Activated CD4-positive, alpha-beta memory T cell treated with anti-CD3 and anti-CD28 coated beads for 36 hours (primary cell): ENCODE results near the gene USH1G. TPM values are rescaled to one million over a fixed set of nuclear protein-coding genes. Genes with fewer than 3 reads are reported as not detected.
A peak's percentile ranks its signal among the peaks of the same experiment; 100 is the strongest.
"Not testable (repeated sequence)": the region's sequence is repeated elsewhere in the genome, so short reads cannot be mapped to it uniquely, and the experiment has no call there.

Source experiments
- CTCF ChIA-PET: fragments of 350-600 bp; sonication (Branson Sonifier 250); formaldehyde crosslinking; loops from one replicate; lab custom pipeline; 2021; ENCODE audit warnings: antibody characterized with exemption, inconsistent platforms; lab: Charles Lee
- POLR2A ChIA-PET: fragments of 350-600 bp; sonication (Branson Sonifier 250); formaldehyde crosslinking; loops from one replicate; lab custom pipeline; 2021; ENCODE audit warnings: antibody characterized with exemption; lab: Charles Lee
- DNase-seq: peaks from one replicate; pipeline ENCODE4 v3.0.0-alpha.2; 2020
- H3K27ac Mint-ChIP-seq: one replicate; pipeline ENCODE4 v1.8.0; 2021; ENCODE audit warnings: mixed read lengths
- H3K27me3 Mint-ChIP-seq: one replicate; pipeline ENCODE4 v1.8.0; 2021; ENCODE audit warnings: mixed read lengths
- H3K36me3 Mint-ChIP-seq: one replicate; pipeline ENCODE4 v1.8.0; 2021; ENCODE audit warnings: mixed read lengths
- H3K4me1 Mint-ChIP-seq: one replicate; pipeline ENCODE4 v1.8.0; 2021; ENCODE audit warnings: low read depth, mixed read lengths
- H3K4me3 Mint-ChIP-seq: one replicate; pipeline ENCODE4 v1.8.0; 2021; ENCODE audit warnings: mild to moderate bottlenecking, mixed read lengths
- H3K9me3 Mint-ChIP-seq: one replicate; pipeline ENCODE4 v1.8.0; 2021; ENCODE audit warnings: mixed read lengths
- intact Hi-C: fragments of 100-400 bp; cut with micrococcal nuclease; formaldehyde crosslinking; loops from one replicate; pipeline ENCODE4 v1.15.1; 2023
- total RNA-seq, 2 experiments: library from RNA; stranded (reverse); gene quantifications; one replicate each; pipeline ENCODE4 v1.2.3, GENCODE V29; 2021

Gene USH1G
- total RNA-seq, 2 experiments from 2014 or later = not detected

- POLR2A ChIA-PET = interaction anchor here (1.0 kb wide), 1 partner anchor 137 kb away, joined by 3 read pairs; the partner anchor contains the start of gene MRPL58
- Mint-ChIP-seq H3K27ac (no peak overlapping the region), H3K27me3 (no peaks in the 10 kb centered on the region), H3K9me3 (no peaks in the 10 kb centered on the region), H3K4me1 (peaks cover 25% of the 10 kb centered on the region), H3K36me3 (peaks cover 2% of the 10 kb centered on the region), H3K4me3 (no peak overlapping the region)
- intact Hi-C loops = no loop called here
- CTCF ChIA-PET = interaction anchor here (0.8 to 2.8 kb wide), 6 partner anchors 10 to 86 kb away, joined by 3 to 15 read pairs (median 4); no protein-coding TSS in a partner anchor
- no peak for DNase-seq
Observed at GRCh38 chr17:74875155-74875976, 47.7 kb downstream of the USH1G start.

- Mint-ChIP-seq H3K9me3 (no peaks in the 10 kb centered on the region), H3K4me3 (no peak overlapping the region), H3K4me1 (peaks cover 25% of the 10 kb centered on the region), H3K36me3 (peaks cover 2% of the 10 kb centered on the region), H3K27me3 (no peaks in the 10 kb centered on the region), H3K27ac (no peak overlapping the region)
- intact Hi-C loops = loop anchor here (5.0 kb wide), 1 partner anchor 308 kb away; the partner anchor contains the start of gene SUMO2
- DNase-seq = no peak
- ChIA-PET POLR2A (interaction anchor here (1.0 kb wide), 1 partner anchor 138 kb away, joined by 3 read pairs; the partner anchor contains the start of gene MRPL58), CTCF (interaction anchor here (0.8 to 2.8 kb wide), 5 partner anchors 12 to 87 kb away, joined by 3 to 15 read pairs (median 3); no protein-coding TSS in a partner anchor)
Observed at GRCh38 chr17:74874615-74875037, 48.4 kb downstream of the USH1G start.

GRCh38 chr17:74873874-74874614, 49.0 kb downstream of the USH1G start:
- Mint-ChIP-seq H3K9me3 (no peaks in the 10 kb centered on the region), H3K36me3 (peaks cover 2% of the 10 kb centered on the region), H3K4me1 (peaks cover 25% of the 10 kb centered on the region), H3K27ac (peak overlapping the region; percentile 93), H3K27me3 (no peaks in the 10 kb centered on the region), H3K4me3 (peak overlapping the region; percentile 80)
- no peak for DNase-seq
- ChIA-PET POLR2A (interaction anchor here (0.9 to 1.7 kb wide), 7 partner anchors 12 to 415 kb away, joined by 3 to 12 read pairs (median 5); partner anchors contain the start of genes MRPL58 and SLC25A19), CTCF (interaction anchor here (1.0 to 5.4 kb wide), 14 partner anchors 10 to 328 kb away, joined by 3 to 42 read pairs (median 6); partner anchors contain the start of gene GRIN2C)
- intact Hi-C loops = loop anchor here (1.0 to 5.0 kb wide), 2 partner anchors 132 to 308 kb away; partner anchors contain the start of gene SUMO2

GRCh38 chr17:74873037-74873873, 49.8 kb downstream of the USH1G start:
- peak overlapping the region; percentile 80 for H3K4me3 Mint-ChIP-seq
- POLR2A ChIA-PET = interaction anchor here (0.6 to 1.7 kb wide), 15 partner anchors 11 to 665 kb away, joined by 3 to 12 read pairs (median 5); partner anchors contain the start of genes MRPL58, NAT9 and SLC25A19
- DNase-seq = peak; percentile 100
- H3K27me3 Mint-ChIP-seq = no peaks in the 10 kb centered on the region
- CTCF ChIA-PET = interaction anchor here (1.1 to 5.4 kb wide), 11 partner anchors 9 to 328 kb away, joined by 3 to 42 read pairs (median 9); partner anchors contain the start of genes GRIN2C and RAB37
- H3K27ac Mint-ChIP-seq = peak overlapping the region; percentile 93
- peaks cover 2% of the 10 kb centered on the region for H3K36me3 Mint-ChIP-seq
- intact Hi-C loops = loop anchor here (1.0 to 5.0 kb wide), 2 partner anchors 131 to 309 kb away; partner anchors contain the start of gene SUMO2
- peaks cover 25% of the 10 kb centered on the region for H3K4me1 Mint-ChIP-seq
- no peaks in the 10 kb centered on the region for H3K9me3 Mint-ChIP-seq

GRCh38 chr17:74872313-74873036, 50.6 kb downstream of the USH1G start, which contains the start of gene FDXR:
Gene FDXR, minus strand, starts transcription at chr17:74872994. Its CDS starts 50 bp downstream, at chr17:74872944.
- no peak for DNase-seq
- ChIA-PET POLR2A (interaction anchor here (0.6 to 1.7 kb wide), 14 partner anchors 10 to 666 kb away, joined by 3 to 12 read pairs (median 5); partner anchors contain the start of genes MRPL58, NAT9 and SLC25A19), CTCF (interaction anchor here (1.1 to 5.4 kb wide), 11 partner anchors 8 to 329 kb away, joined by 3 to 42 read pairs (median 9); partner anchors contain the start of genes GRIN2C and RAB37)
- Mint-ChIP-seq H3K4me3 (peak within 1 kb of the TSS; percentile 80), H3K9me3 (no peaks in the 10 kb centered on the region), H3K27ac (peak within 1 kb of the TSS; percentile 93), H3K27me3 (no peaks in the 10 kb centered on the region), H3K4me1 (peaks cover 25% of the 10 kb centered on the region), H3K36me3 (peaks cover 2% of the 10 kb centered on the region)
- intact Hi-C loops = loop anchor here (1.0 to 5.0 kb wide), 2 partner anchors 130 to 310 kb away; partner anchors contain the start of gene SUMO2

- POLR2A ChIA-PET = interaction anchor here (1.7 kb wide), 1 partner anchor 141 kb away, joined by 8 read pairs; the partner anchor contains the start of gene MRPL58
- Mint-ChIP-seq H3K4me1 (peaks cover 25% of the 10 kb centered on the region), H3K36me3 (peaks cover 2% of the 10 kb centered on the region), H3K27ac (no peak overlapping the region), H3K9me3 (no peaks in the 10 kb centered on the region), H3K4me3 (peak overlapping the region; percentile 80), H3K27me3 (no peaks in the 10 kb centered on the region)
- DNase-seq = no peak
- intact Hi-C loops = loop anchor here (5.0 kb wide), 1 partner anchor 311 kb away; the partner anchor contains the start of gene SUMO2
- CTCF ChIA-PET = interaction anchor here (0.6 to 5.4 kb wide), 6 partner anchors 10 to 214 kb away, joined by 3 to 42 read pairs (median 10); partner anchors contain the start of genes GRIN2C and RAB37
Observed at GRCh38 chr17:74871356-74872076, 51.5 kb downstream of the USH1G start.

GRCh38 chr17:74870512-74870911, 52.5 kb downstream of the USH1G start:
- CTCF ChIA-PET = interaction anchor here (1.4 to 5.4 kb wide), 2 partner anchors 9 to 133 kb away, joined by 3 to 42 read pairs; partner anchors contain the start of genes GRIN2C and RAB37
- Mint-ChIP-seq H3K36me3 (peaks cover 2% of the 10 kb centered on the region), H3K9me3 (no peaks in the 10 kb centered on the region), H3K27me3 (no peaks in the 10 kb centered on the region), H3K4me1 (peaks cover 23% of the 10 kb centered on the region), H3K27ac (no peak overlapping the region), H3K4me3 (no peak overlapping the region)
- DNase-seq = no peak
- intact Hi-C loops = loop anchor here (5.0 kb wide), 1 partner anchor 312 kb away; the partner anchor contains the start of gene SUMO2
- POLR2A ChIA-PET = no interaction called here

- intact Hi-C loops = loop anchor here (5.0 kb wide), 1 partner anchor 312 kb away; the partner anchor contains the start of gene SUMO2
- DNase-seq, H3K36me3 Mint-ChIP-seq, H3K27me3 Mint-ChIP-seq, H3K9me3 Mint-ChIP-seq, H3K4me3 Mint-ChIP-seq, POLR2A ChIA-PET, H3K27ac Mint-ChIP-seq: not testable (repeated sequence)
- CTCF ChIA-PET = interaction anchor here (0.6 to 5.4 kb wide), 4 partner anchors 9 to 133 kb away, joined by 3 to 42 read pairs (median 4); partner anchors contain the start of genes GRIN2C and RAB37
- H3K4me1 Mint-ChIP-seq = peaks cover 20% of the 10 kb centered on the region
Observed at GRCh38 chr17:74870028-74870427, 53.0 kb downstream of the USH1G start.

GRCh38 chr17:74868908-74869255, 54.2 kb downstream of the USH1G start:
- CTCF ChIA-PET = interaction anchor here (0.8 to 5.4 kb wide), 5 partner anchors 8 to 212 kb away, joined by 3 to 42 read pairs (median 4); partner anchors contain the start of gene GRIN2C
- Mint-ChIP-seq H3K36me3 (peaks cover 2% of the 10 kb centered on the region), H3K27ac (no peak overlapping the region), H3K4me3 (no peak overlapping the region), H3K27me3 (no peaks in the 10 kb centered on the region), H3K4me1 (peaks cover 21% of the 10 kb centered on the region), H3K9me3 (no peaks in the 10 kb centered on the region)
- POLR2A ChIA-PET = no interaction called here
- intact Hi-C loops = no loop called here
- no peak for DNase-seq
